ENCODE data around the gene PGP. TPM values are rescaled to one million over a fixed set of nuclear protein-coding genes. Genes with fewer than 3 reads are reported as not detected.
"Not testable (repeated sequence)": the region's sequence is repeated elsewhere in the genome, so short reads cannot be mapped to it uniquely, and the experiment has no call there.

PGP gene, protein sequence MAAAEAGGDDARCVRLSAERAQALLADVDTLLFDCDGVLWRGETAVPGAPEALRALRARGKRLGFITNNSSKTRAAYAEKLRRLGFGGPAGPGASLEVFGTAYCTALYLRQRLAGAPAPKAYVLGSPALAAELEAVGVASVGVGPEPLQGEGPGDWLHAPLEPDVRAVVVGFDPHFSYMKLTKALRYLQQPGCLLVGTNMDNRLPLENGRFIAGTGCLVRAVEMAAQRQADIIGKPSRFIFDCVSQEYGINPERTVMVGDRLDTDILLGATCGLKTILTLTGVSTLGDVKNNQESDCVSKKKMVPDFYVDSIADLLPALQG
- total RNA-seq (2014; rRNA removed; shearing (Covaris generic)) = 47.8 and 70.9 TPM in 2 replicates

DNA sequence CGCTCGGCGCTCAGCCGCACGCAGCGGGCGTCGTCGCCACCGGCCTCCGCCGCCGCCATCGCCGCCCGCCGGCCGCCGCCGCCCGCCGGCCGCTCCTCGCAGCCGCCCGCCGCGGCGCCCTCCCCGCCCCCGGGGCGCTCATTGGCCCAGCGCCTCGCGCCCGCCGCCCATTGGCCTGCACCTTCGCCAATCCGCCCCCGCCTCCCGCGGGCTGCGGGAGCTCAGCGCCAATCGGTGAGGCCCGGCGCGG is at the start of gene PGP:
Gene PGP (minus strand): TSS at position 122 of the 250 bp plus-strand sequence. CDS start 63 bp downstream, at position 59.
- in situ Hi-C loops (cut with HindIII; ENCODE audit: low sequenced_read_pairs) = no loop called here
- DNase-seq (ENCODE audit: low spot score) = no peak

DNA sequence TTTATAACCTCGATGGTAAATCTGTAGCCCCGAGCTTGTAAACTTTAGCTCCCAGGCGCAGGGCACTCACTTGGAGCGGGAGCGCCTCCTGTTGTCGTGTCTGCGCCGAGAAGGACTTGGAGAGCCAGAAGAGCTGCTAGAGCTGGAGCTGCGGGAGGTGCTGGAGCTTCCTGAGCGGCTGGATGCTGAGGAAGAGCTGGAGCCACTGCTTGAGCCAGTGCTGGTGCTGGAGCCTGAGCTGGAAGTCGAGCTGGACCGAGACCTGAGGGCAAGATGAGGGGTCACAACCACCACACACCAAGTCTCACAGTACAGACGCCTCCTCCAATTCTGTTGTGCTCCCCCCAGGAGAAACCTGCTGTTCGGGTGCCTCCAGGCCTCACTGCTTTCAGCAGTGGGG is 48.4 kb upstream of the PGP start:
- DNase-seq (ENCODE audit: low spot score); in situ Hi-C loops (cut with HindIII; ENCODE audit: low sequenced_read_pairs): not testable (repeated sequence)

DNA sequence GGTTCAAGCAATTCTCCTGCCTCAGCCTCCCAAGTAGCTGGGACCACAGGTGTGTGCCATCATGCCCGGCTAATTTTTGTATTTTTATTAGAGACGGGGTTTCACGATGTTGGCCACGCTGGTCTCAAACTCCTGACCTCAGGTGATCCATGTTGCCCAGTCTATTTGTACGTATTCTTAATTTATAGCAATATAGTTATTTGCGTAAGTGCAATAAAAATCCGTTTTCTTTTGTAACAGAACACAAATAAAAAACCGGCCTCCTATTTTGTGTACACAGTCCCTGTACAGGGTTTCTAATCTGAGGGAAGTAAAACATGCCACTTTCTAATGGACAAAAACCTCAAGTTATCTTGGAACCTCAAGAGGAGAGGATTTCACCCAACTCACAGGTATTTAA is 45.6 kb upstream of the PGP start:
- no peak for DNase-seq (ENCODE audit: low spot score)
- in situ Hi-C loops (cut with HindIII; ENCODE audit: low sequenced_read_pairs) = no loop called here

DNA sequence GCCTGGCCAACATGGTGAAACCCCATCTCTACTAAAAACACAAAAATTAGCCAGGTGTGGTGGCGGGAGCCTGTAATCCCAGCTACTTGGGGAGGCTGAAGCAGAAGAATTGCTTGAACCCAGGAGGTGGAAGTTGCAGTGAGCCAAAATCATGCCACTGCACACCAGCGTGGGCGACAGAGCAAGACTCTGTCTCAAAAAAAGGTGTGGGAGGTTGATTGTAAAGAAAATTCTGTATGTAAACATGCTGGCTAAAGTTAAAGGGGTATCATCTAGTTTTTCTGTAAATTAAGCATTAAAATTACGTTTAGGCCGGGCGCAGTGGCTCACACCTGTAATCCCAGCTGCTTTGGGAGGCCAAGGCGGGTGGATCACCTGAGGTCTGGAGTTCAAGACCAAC is 43.9 kb upstream of the PGP start:
- DNase-seq (ENCODE audit: low spot score); in situ Hi-C loops (cut with HindIII; ENCODE audit: low sequenced_read_pairs): not testable (repeated sequence)

DNA sequence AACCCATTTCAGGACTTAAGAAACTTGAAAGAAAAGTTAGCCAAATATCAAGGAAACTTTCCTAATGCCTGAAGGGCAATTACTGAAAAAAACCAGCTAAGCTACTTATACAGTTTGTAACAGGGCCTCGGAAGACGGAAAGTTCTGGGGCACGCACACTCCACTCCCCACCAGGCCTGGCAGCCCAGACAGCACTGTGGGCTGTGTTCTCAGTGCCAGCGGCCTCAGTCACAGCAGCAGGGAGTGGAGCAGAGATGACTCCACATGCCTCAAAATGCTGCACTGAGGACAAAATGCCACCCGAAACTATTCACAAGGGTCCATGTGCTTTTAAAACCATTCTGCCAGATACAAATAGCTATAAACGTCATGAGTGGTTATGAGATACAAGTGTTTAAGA is 43.1 kb upstream of the PGP start:
- no peak for DNase-seq (ENCODE audit: low spot score)
- in situ Hi-C loops (cut with HindIII; ENCODE audit: low sequenced_read_pairs) = no loop called here

DNA sequence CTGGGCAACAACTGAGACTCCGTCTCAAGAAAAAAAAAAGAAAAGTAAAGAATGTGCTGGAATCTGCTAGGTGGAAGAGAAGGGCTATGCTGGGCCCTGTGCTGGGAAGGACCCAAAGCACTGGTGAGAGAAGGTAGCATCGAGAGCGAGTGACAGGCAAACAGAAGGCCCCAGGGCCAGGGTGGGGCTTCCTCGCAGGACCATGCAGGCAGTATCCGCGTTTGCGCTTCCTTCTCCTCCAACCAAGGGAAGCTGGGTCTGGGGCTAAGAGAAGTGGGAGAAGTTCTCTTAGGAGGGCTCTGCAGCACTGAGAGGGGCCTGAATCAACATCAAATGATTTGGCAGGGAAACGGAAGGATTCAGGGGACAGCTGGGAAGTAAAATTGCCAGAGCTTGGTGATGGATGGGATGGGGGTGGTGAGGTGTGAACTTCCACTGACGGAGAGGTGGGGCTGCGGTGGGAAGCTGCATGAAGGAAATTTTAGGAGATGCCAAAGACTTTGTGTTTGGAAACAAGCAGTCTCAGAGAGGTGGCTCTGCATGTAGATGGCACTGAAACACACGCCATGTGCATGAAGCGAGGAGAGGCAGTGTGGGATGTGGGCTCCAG is 42.0 kb upstream of the PGP start:
- DNase-seq (ENCODE audit: low spot score) = no peak
- in situ Hi-C loops (cut with HindIII; ENCODE audit: low sequenced_read_pairs) = no loop called here

DNA sequence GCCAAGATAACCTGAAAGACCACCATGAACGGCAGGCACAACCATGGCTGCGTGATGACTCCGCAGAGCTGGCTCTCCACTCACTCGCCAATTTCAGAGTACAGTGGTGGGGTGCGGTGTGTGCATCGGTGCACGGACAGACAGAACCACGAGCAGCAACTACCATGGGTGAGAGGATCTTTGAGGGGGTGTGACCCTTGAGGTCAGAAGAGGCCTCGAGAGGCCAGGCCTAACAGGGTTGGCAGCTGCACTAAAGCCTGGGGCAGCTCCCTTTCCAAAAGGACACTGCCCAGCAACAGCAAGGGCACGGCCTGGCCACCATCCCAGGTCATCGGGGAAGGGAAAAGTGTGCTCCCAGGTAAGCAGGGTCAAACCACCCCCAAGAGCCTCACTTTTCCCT is 38.7 kb upstream of the PGP start:
- DNase-seq (ENCODE audit: low spot score) = no peak
- in situ Hi-C loops (cut with HindIII; ENCODE audit: low sequenced_read_pairs) = no loop called here

DNA sequence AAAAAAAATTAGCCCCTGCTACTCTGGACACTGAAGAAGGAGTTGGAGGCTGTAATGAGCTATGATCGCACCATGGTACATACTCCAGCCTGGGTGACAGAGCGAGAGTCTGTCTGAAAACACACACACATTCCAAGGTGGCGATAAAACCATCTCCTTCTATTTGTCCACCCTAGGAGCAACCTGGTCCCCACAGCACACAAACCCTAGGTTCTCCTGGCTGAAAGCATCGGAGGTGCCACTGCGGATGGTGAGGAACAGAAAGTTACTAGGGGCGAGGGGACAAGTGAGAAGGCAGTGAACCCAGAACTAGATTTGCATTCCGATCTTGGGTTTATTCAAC is 38.1 kb upstream of the PGP start:
- no peak for DNase-seq (ENCODE audit: low spot score)
- in situ Hi-C loops (cut with HindIII; ENCODE audit: low sequenced_read_pairs) = no loop called here

DNA sequence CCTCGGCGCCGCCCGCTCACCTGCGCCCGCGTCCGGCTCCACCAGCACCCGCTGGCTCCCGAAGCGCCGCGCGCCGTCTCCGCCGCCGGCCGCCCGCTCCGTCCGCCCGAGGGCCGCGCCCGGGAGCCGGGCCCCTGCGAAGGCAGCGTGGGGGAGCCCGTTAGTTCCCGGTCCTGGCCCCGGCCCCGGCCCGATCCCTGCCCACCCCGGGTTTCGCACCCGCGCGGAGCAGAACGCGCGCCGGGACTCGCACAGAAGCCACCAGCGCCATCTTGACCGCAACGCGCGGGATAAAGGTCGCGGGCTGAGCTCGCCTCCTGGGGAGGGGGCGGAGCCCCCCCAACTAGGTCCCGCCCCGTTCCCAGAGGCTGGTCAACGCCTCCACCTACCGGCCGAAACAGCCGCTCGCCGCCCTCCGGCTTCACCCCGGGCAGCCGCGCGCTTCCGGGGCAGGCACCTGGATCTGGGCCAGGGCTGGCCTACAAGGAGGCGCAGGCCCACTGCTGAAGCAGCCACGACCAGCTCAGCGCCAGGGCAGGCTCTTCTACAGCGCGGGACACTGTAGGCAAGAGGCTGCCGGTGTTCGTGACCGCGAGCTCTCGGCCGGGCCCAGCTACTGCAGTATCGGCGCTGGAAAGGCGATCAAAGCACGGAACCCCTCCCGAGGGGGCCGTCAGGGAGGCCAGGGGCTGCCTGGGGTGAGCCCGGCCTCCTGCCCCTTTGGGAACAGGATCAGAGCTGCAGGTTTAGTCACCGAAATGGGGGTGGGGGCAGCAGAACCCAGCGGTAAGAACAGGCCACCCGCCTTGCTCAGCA is 36.9 kb upstream of the PGP start, which contains the start of gene ECI1:
Gene ECI1 (minus strand): TSS at position 292 of the 816 bp plus-strand sequence. CDS start 21 bp downstream, at position 271.
- in situ Hi-C loops (cut with HindIII; ENCODE audit: low sequenced_read_pairs) = no loop called here

DNA sequence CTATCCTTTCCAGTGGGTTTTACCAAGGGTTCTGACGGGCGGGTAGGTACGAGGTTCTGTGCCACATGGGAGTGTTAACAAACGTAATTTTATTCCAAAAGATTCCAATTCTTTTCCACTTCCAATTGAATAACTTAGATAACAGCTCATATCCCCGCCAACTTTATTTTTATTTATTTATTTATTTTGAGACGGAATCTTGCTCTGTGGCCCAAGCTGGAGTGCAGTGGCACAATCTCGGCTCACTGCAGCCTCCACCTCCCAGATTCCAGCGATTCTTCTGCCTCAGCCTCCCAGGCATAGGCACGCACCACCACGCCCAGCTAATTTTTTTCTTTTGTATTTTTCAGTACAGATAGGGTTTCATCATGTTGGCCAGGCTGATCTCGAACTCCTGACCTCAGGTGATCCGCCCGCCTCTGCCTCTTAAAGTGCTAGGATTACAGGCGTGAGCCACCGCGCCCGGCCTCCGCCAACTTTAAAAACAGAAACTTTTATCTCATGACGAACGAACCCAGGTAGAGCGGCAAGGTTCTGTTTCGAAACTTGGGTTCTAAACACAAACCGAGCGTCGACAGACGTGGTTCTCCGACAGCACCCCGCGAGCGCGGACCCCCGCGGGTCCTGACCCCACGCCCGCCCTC is 36.1 kb upstream of the PGP start:
- in situ Hi-C loops (cut with HindIII; ENCODE audit: low sequenced_read_pairs) = no loop called here
- DNase-seq (ENCODE audit: low spot score) = peak; percentile 15

More for the DNA sequence above, 36.9 kb upstream of the PGP start, which contains the start of gene ECI1:
- DNase-seq (ENCODE audit: low spot score) = peak; percentile 94

DNA sequence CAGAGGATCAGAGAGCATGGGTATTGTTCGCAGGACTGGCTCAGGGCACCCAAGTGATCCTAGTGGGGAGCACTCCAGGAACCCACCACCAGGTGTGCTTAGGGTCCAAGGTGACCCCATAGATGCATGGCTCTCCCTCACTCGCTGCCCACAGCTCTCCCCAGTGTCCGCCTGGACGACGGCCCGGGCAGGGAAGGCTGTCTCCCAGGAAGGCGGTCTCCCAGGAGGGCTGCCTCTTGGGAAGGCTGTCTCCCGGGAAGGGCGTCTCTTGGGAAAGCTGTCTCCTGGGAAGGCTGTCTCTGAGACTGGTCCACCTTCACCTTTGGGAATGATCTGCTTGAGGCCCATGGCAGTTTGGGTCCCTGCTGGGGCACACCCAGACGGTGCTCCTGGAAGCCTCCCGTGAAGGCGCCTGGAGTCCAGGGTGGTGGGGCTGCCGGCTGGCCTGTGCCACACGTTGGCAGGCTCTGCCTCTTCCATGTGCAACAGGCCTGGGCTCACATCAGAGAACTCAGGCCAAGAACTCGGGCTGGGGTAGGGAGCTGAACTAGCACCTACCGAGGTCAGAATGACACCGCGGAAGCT is 31.8 kb upstream of the PGP start:
- no peak for DNase-seq (ENCODE audit: low spot score)
- in situ Hi-C loops (cut with HindIII; ENCODE audit: low sequenced_read_pairs) = no loop called here

DNA sequence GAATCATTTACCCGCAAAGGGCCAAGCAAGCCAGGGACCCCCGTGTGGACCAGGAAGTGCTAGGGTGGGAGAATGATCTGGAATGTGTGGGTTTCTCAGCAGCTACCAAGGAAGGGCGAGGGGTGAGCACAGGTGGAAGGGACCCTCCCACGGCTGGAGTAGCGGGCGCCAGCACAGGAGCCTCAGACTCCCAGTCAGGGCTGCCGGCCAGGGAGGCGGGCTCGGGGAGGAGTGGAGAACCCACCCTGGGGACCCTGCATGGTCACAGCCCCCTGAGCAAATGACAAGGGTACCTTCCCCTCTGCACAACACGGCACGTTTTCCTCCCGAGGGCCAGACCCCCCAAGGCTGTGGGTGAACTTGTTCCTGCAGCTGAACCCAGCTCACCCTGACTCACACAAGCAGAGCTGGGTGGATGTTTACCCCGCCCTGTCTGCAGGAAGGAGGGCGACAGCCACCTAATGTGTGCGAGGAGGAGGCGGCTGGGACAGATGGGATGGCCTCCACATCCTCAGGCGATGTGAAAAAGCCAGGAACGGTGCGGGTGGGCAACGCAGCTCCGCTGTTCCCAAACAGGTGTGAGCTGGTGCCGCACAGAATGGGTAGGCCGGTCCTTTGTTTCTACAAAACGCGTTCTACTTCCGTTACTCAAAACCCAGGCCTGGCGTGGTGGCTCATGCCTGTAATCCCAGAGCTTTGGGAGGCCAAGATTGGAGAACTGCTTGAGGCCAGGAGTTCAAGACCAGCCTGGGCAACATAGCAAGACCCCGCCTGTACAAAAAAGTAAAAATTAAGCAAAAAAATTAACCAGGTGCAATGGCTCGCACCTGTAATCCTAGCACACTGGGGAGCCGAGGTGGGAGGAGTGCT is 30.5 kb upstream of the PGP start:
- in situ Hi-C loops (cut with HindIII; ENCODE audit: low sequenced_read_pairs) = no loop called here
- no peak for DNase-seq (ENCODE audit: low spot score)

DNA sequence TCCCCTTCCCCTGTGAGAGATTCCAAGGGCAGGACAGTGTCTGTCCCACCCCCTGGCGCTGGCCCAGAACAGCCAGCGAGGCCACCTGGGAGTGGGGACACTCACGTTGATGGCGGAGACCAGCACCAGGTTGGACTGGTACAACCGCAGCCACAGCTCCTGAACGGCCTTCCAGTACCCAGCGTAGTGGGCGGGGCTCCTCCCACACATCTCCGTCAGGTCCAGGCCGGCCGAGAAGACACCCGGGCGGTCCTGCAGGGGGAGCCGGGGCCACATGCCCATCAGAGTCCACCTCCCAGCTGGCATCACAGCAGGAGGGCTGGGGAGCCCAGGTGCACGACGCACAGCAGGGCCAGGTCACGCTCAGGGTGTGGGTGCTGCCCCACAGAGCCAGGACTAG is 29.7 kb upstream of the PGP start:
- in situ Hi-C loops (cut with HindIII; ENCODE audit: low sequenced_read_pairs) = no loop called here
- DNase-seq (ENCODE audit: low spot score) = no peak

DNA sequence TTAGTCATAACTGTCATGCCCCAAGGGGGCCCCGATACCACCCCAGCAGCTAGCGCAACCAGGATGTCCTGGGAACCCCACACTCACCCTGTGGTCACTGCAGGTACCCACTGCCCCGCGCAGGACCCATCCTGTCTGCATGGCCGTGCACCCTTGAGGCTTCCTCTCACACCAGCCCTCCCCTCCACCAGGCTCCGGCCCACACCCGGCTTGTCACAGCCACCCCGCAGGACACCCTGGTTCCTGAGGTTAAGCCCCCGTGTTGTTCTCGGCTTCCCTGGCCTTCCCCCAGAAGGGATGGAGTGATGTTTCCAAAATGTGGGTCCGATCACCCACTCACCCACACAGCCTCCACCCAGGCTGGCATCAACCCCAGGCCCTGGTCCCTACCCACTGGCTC is 29.1 kb upstream of the PGP start:
- DNase-seq (ENCODE audit: low spot score) = no peak
- in situ Hi-C loops (cut with HindIII; ENCODE audit: low sequenced_read_pairs) = no loop called here

DNA sequence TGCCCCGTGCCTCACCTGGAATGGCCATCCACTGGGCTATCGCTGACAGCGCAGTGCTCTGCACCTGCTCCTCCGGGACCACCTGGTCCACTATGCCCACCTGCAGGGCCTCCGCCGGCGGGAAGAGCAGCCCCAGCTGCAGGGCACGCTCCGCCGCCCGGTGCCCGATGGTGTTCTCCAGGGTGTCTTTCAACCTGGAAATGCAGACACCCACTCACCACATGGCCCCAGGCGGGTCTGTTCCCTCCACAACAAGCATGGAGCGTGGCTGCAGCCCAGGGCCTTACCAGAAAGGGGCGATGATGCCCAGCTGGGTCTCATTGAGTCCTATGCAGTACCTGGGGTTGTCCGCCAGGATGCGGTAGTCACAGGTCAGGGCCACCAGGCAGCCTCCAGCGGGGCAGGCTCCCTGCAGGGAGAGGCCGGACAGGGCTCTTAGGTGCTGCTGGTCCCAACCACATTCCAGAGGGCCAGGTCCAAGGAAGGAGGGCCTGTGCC is 28.4 kb upstream of the PGP start:
- in situ Hi-C loops (cut with HindIII; ENCODE audit: low sequenced_read_pairs) = no loop called here
- DNase-seq (ENCODE audit: low spot score) = no peak

DNA sequence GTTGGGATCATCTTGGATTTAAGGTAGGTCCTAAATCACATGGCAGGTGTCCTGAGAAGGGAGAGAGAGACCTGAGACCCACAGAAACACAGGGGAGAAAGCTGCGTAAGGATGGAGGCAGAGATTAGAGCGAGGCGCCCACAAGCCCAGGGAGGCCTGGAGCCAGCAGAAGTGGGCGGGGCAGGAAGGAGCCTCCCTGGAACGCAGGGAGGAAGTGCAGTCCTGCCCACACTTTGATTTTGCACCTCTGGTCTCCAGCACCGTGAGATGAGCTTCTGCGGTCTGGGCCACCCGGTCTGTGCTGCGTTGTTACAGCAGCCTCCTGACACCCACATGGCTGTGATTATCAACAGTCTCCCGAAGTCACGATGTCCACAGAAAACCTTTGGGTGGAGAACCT is 28.0 kb upstream of the PGP start:
- DNase-seq (ENCODE audit: low spot score) = no peak
- in situ Hi-C loops (cut with HindIII; ENCODE audit: low sequenced_read_pairs) = no loop called here

DNA sequence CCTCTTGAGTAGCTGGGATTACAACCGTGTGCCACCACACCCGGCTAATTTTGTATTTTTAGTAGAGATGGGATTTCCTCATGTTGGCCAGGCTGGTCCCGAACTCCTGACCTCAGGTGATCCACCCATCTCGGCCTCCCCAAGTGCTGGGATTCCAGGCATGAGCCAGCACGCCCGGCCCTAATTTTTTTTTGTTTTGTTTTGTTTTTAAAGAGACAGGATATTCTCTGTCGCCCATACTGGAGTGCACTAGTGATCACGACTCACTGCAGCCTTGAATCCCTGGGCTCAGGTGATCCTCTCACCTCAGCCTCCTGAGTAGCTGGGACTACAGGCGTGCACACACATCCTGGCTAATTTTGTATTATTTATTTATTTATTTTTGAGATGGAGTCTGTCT is 25.7 kb upstream of the PGP start:
- DNase-seq (ENCODE audit: low spot score); in situ Hi-C loops (cut with HindIII; ENCODE audit: low sequenced_read_pairs): not testable (repeated sequence)

DNA sequence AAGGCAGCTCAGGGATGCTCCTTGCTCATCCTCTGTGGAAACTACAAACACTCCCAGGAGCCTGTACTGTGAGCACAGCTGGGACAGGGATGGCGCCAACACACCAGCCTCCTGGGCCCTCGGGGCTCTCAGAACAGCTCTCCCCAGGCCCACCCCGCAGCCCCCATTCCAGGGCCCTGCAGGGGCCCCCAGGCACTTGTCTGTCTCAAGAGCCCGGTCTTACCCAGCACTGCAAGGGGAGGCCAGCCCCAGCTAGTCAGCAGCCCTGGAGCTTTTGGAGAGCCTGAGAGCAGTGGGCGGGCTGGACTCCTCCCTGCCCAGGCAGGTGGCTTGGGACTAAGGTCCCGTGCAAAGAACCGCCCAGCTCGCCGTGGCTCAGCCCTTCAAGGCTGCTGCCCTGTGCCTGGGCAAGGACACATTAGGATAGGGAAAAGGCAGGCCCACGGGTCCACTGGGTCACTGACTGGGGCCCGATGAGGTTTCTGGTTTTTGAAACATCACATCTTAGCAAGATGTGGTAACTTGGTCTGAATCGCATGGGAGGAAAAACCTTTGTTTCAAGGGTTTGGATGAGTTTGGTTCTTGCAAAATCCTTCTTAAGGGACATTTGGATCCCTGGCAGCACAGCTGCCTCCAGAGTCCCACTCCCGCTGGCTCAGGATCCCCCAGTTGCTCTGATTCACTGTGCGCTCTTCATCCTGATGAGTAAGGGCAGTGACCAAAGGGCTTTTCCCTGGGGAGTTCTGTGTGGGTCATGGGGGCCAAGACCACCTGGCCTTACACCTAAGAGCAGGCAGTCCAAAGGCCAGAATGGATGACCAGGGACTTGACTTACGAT is 24.4 kb upstream of the PGP start:
- in situ Hi-C loops (cut with HindIII; ENCODE audit: low sequenced_read_pairs) = no loop called here

More for the DNA sequence above, 24.4 kb upstream of the PGP start:
- no peak for DNase-seq (ENCODE audit: low spot score)
